GM18520 (cell line): ENCODE data around the gene KCNK10.
"Not testable (repeated sequence)": the region's sequence is repeated elsewhere in the genome, so short reads cannot be mapped to it uniquely, and the experiment has no call there.

Source experiments
- ATAC-seq: cut with Tn5 transposase; IDR thresholded peaks from one replicate; pipeline ENCODE4 v1.9.1; 2021; ENCODE audit not compliant: unreplicated experiment

The KCNK10 gene

DNA sequence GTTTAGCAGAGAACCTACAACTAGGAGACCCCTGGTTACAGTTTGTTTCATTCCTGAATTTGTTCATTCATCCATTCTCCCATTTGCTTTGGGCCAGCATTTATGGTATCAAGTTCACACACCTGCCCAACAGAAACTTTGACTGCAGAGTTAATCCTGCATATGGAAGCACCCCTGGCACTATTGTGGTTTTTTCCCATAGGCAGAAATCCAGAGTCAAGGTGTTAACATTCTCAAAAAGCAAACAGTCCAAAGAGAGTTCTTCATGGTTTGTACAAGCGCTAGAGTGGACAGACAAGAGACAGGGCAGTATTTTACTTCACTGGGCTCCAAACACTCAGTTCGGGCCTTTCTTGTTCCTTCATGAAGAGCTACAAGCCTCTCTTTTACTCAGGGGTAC, 51.9 kb downstream of the KCNK10 start:
- ATAC-seq: no peak

GRCh38 chr14:88270776-88271175, 52.3 kb downstream of the KCNK10 start:
- ATAC-seq: no peak

GRCh38 chr14:88269806-88270420, 53.2 kb downstream of the KCNK10 start:
- ATAC-seq: no peak

DNA sequence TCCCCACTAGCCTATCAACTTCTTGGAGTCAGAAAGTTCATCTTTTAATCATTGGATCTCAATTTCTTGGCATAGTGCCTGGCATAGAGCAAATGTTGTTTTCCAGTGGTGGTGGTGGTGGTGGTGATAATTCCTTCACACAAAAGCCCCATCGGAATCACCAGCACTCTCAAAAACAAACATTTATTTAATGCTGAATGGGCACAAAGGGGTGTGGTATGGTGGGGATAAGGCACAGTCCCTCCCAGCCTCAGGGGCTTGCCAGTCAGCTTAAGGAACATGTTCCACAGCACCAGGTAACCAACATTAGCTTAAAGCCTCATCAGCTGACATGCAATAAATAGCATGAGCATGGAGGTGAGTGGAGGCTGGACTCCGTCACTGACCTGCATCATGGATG, 56.6 kb downstream of the KCNK10 start:
- no peak for ATAC-seq

DNA sequence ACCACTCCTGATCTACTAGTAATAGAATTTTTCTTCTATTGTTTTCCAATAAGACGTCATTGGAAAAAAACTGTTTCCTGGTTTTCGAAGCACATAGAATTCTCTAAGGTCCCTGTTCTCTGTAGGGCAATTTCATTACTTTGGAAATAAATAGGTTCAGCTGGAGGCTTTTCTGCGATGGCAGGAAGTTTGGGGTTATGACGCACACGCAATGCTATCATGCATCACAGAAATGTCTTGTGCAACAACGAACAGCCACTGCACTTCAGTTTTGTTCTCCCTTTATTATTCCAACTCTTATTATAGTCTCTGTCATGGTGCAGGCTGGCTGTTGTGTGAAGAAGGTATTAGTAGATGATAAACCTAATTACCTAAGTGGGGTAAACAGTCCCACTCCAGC, 59.0 kb downstream of the KCNK10 start:
- ATAC-seq: no peak

DNA sequence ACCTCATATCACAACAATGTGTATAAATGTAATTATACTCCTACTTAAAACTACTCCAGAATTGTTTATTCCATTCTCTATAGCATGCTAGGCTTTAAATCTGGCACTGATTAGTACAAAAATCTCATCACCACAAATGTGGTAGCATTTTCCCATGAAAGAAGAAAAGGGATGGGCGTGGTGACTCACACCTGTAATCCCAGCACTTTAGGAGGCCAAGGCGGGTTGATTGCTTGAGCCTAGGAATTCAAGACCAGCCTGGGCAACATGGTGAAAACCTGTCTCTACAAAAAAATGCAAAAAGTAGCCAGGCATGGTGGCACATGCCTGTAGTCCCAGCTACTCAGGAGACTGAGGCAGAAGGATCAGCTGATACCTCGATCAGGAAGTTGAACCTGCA, 61.8 kb downstream of the KCNK10 start:
- ATAC-seq: not testable (repeated sequence)

- ATAC-seq: no peak
Measured at GRCh38 chr14:88258021-88258420, 65.0 kb downstream of the KCNK10 start.

- no peak for ATAC-seq
Measured at GRCh38 chr14:88256997-88257950, 65.8 kb downstream of the KCNK10 start.

DNA sequence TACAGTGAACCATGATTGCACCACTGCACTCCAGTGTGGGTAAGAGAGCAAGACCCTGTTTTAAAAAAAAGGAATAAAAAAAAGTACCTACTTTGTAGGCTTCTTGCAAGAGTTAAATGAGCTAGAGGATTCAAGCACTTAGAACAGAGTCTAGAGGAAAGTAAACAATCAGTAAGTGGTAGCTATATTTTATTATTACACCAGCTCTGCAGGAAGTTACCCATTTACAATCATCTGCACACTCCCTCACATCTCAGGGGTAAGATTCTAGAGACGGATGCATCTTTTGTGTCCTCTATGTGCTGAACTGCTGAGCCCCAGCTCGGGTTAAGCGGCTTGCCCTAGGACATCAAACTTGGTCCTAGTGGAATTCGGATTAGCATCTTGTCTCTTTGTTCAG, 67.3 kb downstream of the KCNK10 start:
- no peak for ATAC-seq

DNA sequence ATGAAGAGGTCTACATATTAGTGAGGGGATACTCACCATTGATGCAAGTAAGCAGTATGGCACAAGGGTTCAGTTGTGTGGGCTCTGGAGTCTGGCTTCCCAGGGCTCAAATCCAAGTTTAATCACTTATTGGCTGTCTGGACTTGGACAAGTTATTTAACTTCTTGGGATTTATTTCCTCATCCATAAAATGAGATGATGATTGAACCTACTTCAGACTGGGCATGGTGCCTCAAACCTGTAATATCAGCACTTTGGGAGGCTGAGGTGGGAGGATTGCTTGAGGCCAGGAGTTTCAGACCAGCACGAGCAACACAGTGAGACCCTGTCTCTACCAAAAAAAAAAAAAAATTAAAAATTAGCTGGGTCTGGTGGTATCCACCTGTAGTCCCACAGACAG, 67.9 kb downstream of the KCNK10 start:
- no peak for ATAC-seq

DNA sequence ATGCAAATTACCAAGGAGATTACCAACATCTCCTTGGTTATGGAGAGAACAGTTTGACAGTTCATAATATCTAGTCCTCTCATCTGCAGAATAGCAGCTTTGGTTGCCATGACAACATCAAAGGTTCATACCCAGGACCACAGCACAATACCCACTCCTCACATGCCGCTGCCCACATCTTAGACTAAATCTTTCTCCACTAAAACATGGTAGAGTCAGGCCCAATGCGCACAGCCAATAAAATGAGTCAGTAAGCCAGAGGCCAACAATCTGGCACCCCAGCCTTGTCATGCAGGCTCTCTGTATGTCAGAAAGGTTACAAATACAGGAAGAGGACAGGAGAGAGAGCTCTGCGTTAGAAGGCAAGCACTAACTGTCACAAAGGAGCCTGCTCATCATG, 70.6 kb downstream of the KCNK10 start:
- ATAC-seq: no peak

DNA sequence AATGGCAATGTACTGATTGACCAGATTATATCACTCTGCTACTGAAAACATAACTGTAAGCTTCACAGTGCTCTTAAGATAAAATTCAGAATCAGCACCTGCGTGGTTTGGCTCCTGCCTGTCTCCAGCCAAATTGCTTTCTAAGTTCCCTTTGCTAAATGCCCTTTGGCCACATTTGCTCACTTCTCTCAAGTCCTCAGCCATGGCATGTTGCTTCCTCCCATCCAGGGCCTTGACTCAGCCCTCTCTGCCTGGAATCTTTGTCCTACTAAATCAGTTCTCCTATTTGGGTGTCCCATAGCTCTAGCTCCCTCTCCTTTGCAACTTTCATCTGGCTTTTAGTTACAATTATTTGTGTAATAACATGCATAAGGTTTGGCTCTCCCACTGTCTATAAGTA, 71.4 kb downstream of the KCNK10 start:
- ATAC-seq: no peak

DNA sequence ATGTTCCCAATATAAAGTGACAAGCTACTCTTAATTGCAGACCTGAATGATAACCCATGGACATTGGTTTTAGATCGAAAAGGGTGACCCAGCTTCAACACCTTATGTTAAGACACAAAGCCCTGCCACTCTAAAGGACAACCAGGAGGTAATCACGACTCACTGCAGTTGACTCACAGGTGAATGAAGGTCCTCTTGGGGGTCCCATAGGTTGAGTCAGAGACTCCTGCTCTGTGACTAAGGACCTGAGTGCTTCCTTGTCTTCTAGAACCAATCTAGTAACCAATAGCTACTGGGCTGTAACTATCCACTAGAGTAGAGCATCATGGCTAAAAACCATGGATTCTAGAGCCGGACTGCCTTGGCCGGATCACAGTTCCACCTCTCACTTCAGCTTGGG, 73.8 kb downstream of the KCNK10 start:
- no peak for ATAC-seq

DNA sequence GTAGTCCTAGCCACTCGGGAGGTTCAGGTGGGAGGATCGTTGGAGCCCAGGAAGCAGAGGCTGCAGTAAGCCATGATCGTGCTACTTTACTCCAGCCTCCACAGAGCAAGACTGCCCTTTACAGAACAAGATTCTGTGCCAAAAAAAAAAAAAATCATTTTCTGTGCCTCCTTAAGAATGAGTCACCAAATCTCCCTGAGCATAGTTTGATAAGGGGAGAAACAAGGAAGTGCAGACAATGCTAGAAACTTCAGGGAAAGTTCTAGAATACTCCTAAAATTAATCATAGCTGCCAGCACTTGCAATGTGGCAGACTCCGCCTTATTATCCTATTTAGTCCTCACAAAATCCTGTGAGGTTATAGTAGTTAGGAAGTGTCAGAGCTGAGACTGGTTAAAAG, 74.5 kb downstream of the KCNK10 start:
- ATAC-seq: no peak

GRCh38 chr14:88247228-88247627, 75.8 kb downstream of the KCNK10 start:
- ATAC-seq: no peak

DNA sequence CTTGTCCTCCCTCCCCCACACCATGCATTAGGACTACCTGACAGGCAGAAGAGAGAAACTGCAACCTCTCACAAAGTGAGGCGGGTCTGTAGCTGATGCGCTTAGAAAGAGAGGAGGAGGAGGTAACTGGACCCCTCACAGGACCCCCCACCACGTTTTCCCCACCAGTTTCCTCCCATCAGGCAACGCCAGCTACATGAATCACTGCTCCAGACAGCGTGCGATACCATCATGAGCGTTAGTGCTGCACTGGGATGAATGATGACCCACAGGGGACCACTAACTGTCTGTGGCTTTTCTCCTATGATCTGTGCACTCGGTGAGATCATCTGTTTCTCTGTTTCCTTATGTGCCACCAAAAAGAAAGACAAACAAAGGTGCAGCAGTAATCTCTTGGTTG, 77.7 kb downstream of the KCNK10 start:
- ATAC-seq: no peak

- ATAC-seq: no peak
Measured at GRCh38 chr14:88243946-88244345, 79.1 kb downstream of the KCNK10 start.

DNA sequence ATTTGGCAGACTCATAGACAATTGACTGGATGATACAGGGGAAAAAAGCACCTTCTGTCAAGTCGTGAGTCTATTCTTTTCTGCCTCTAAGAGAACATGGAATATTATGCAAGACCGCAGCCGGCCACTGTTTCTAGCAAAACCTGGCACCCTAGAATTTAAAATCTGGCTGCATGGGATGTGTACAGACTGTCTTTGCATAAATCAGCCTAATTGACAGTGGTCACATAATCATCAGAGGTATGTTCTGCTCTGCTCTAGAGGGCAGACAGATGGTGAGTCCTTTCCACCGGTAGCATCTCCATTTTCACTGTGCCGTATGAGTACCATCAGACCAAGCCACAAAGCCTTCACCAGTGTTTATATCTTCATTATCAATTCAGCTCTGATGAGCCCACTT, 80.6 kb downstream of the KCNK10 start:
- ATAC-seq: no peak

GRCh38 chr14:88241810-88242209, 81.3 kb downstream of the KCNK10 start:
- ATAC-seq: no peak

DNA sequence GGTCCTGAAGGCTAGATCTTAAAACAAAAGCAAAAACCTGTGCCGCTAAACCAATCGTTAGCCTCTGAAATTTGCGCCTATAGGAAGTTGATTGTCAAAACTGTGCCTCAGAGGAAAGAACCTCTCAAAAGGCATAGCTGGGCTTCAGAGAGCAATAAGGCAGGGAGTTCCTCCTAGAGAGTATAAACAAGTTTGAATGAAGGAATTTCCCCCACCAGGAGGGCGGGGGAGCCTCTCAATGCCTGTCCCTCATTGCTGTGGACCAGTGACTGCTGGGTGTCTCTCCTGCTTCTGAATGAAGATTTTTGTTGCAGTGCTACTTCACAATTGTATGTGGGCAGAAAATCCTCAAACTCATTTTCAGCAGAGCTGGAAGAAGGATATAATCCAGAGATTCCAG, 88.6 kb downstream of the KCNK10 start:
- no peak for ATAC-seq

DNA sequence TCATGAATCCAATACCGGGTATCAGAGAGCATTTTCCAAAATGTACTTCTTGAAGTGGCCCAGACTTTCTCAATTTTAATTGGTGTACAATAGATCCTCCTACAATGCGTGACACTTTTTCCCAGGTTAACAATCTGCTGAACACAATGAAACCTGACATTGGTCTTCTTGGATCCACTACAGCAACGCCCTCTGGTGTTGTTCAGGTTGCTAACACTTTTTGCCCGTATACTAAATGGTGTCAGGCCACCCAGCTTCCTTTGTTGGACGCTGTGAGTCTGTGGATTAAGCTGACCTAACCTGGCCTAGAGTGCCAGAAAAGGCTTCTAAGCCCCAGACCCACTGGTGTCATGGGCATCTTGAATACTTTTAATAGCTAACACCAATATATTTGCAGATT, 89.2 kb downstream of the KCNK10 start:
- no peak for ATAC-seq

- no peak for ATAC-seq
Measured at GRCh38 chr14:88232771-88233170, 90.3 kb downstream of the KCNK10 start.

DNA sequence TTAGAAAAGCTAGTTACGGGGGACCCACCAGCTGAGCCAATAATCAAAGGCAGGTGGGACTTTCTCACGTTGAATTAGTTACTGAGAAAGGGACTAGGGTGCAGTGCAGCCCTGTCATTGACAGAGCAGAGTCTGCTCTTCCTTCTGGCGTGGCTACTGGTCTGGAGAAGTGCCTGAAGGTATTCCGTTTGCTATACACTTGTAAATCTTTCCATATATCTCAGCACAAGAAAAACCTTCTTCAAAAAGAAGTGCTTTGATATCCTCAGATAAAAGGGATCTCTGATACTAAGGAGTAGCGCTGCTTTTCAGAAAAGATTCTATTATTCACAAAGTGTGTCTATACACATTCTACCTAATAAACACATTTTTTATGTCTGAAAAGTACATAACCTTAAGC, 91.5 kb downstream of the KCNK10 start:
- ATAC-seq: no peak
